HG02678 (cell line): Measurements from ENCODE around the gene PHF3.
"Not testable (repeated sequence)": the region's sequence is repeated elsewhere in the genome, so short reads cannot be mapped to it uniquely, and the experiment has no call there.

Source experiments
- ATAC-seq: cut with Tn5 transposase; IDR thresholded peaks from one replicate; pipeline ENCODE4 v1.9.1; 2021; ENCODE audit warnings: mild to moderate bottlenecking, moderate library complexity; ENCODE audit not compliant: unreplicated experiment

Gene PHF3

GRCh38 chr6:63706630-63707029, 71.0 kb downstream of the PHF3 start:
- no peak for ATAC-seq

GRCh38 chr6:63708631-63709030, 73.0 kb downstream of the PHF3 start:
- ATAC-seq: no peak

- no peak for ATAC-seq
Measured at GRCh38 chr6:63709148-63709547, 73.5 kb downstream of the PHF3 start.

GRCh38 chr6:63713332-63713731, 77.7 kb downstream of the PHF3 start:
- ATAC-seq: no peak

- no peak for ATAC-seq
Measured at GRCh38 chr6:63714091-63714490, 78.5 kb downstream of the PHF3 start.

- no peak for ATAC-seq
Measured at GRCh38 chr6:63716169-63716568, 80.6 kb downstream of the PHF3 start.

- no peak for ATAC-seq
Measured at GRCh38 chr6:63721181-63721580, 85.6 kb downstream of the PHF3 start.

GRCh38 chr6:63724721-63725120, 89.1 kb downstream of the PHF3 start:
- ATAC-seq: no peak

GRCh38 chr6:63730311-63730710, 94.7 kb downstream of the PHF3 start:
- no peak for ATAC-seq

- ATAC-seq: no peak
Measured at GRCh38 chr6:63731930-63732329, 96.3 kb downstream of the PHF3 start.

GRCh38 chr6:63732336-63732735, 96.7 kb downstream of the PHF3 start:
- ATAC-seq: no peak

GRCh38 chr6:63734923-63735322, 99.3 kb downstream of the PHF3 start:
- ATAC-seq: no peak

GRCh38 chr6:63738190-63738589, 102.6 kb downstream of the PHF3 start:
- ATAC-seq: not testable (repeated sequence)

- ATAC-seq: no peak
Measured at GRCh38 chr6:63739094-63739687, 103.6 kb downstream of the PHF3 start.

GRCh38 chr6:63740709-63741108, 105.1 kb downstream of the PHF3 start:
- no peak for ATAC-seq

- ATAC-seq: no peak
Measured at GRCh38 chr6:63742060-63742459, 106.5 kb downstream of the PHF3 start.

GRCh38 chr6:63743691-63744090, 108.1 kb downstream of the PHF3 start:
- no peak for ATAC-seq

- ATAC-seq: no peak
Measured at GRCh38 chr6:63744810-63745209, 109.2 kb downstream of the PHF3 start.

- ATAC-seq: no peak
Measured at GRCh38 chr6:63745784-63746183, 110.2 kb downstream of the PHF3 start.

GRCh38 chr6:63750400-63750799, 114.8 kb downstream of the PHF3 start:
- no peak for ATAC-seq

GRCh38 chr6:63757275-63757674, 121.7 kb downstream of the PHF3 start:
- ATAC-seq: not testable (repeated sequence)

GRCh38 chr6:63757826-63758225, 122.2 kb downstream of the PHF3 start:
- ATAC-seq: no peak

- ATAC-seq: no peak
Measured at GRCh38 chr6:63759605-63760105, 124.1 kb downstream of the PHF3 start.
